T-cell (primary cell): Measurements from ENCODE around the gene CDH4. TPM values are rescaled to one million over a fixed set of nuclear protein-coding genes. Genes with fewer than 3 reads are reported as not detected.
"Not testable (repeated sequence)": the region's sequence is repeated elsewhere in the genome, so short reads cannot be mapped to it uniquely, and the experiment has no call there.

Experiments
- ATAC-seq, 4 experiments: fragments of 200-7000 bp in 3 of 4; fragments of 150-1000 bp in 1 of 4; cut with Tn5 transposase; replicated peaks in 1 of 4; 1 replicate in 3 of 4; 2 replicates in 1 of 4; pipeline ENCODE4 v1.10.0; 2021; ENCODE audit warnings: moderate library complexity in 3 of 4, mild to moderate bottlenecking in 2 of 4, moderate number of reproducible peaks in 1 of 4
- CTCF ChIA-PET, 2 donors: fragments of 300-600 bp; sonication (Branson Sonifier 250); formaldehyde crosslinking; loops; one replicate each; lab custom pipeline; 2022; ENCODE audit warnings: antibody characterized with exemption in 2 of 2; lab: Charles Lee
- POLR2A ChIA-PET, 2 donors: fragments of 300-600 bp; sonication (Branson Sonifier 250); formaldehyde crosslinking; loops; one replicate each; lab custom pipeline; 2022; ENCODE audit warnings: antibody characterized with exemption in 2 of 2; lab: Charles Lee
- DNase-seq, 35 experiments: peaks; one replicate each; pipeline versions ENCODE4 v3.0.0 to v3.0.0-alpha.2; 2013 to 2023
- H3K27ac ChIP-seq: one replicate; pipeline ENCODE4 v1.5.1; 2013; ENCODE audit warnings: low read length
- H3K27me3 ChIP-seq, 2 experiments: replicated peaks in 1 of 2; 1 replicate in 1 of 2; 2 replicates in 1 of 2; pipeline versions ENCODE4 v1.6.1 to v1.7.0; 2013; ENCODE audit warnings: low read length in 1 of 2, mixed read lengths in 1 of 2; ENCODE audit not compliant: control insufficient read depth in 2 of 2, insufficient read depth in 2 of 2; ENCODE audit errors: extremely low read depth in 1 of 2
- H3K36me3 ChIP-seq, 2 donors: 1 replicate in 1 of 2; 2 replicates in 1 of 2; pipeline versions ENCODE4 v1.6.1 to v1.7.0; 2013; ENCODE audit warnings: low read length in 1 of 2; ENCODE audit not compliant: control insufficient read depth in 2 of 2, insufficient read depth in 1 of 2; ENCODE audit errors: extremely low read depth in 1 of 2
- H3K4me1 ChIP-seq, 2 experiments: 1 replicate in 1 of 2; 2 replicates in 1 of 2; pipeline versions ENCODE4 v1.6.1 to v1.7.0; 2013; ENCODE audit warnings: low read length in 2 of 2, mixed read lengths in 1 of 2; ENCODE audit not compliant: insufficient read depth in 2 of 2, control insufficient read depth in 1 of 2; ENCODE audit errors: extremely low read depth in 1 of 2
- H3K4me3 ChIP-seq, 2 donors: 1 replicate in 1 of 2; 2 replicates in 1 of 2; pipeline versions ENCODE4 v1.5.1 to v1.7.0; 2013; ENCODE audit warnings: mild to moderate bottlenecking in 2 of 2, low read length in 1 of 2, moderate library complexity in 1 of 2; ENCODE audit not compliant: control insufficient read depth in 1 of 2; ENCODE audit errors: extremely low read depth in 1 of 2
- H3K9me3 ChIP-seq: 2 replicates; pipeline ENCODE4 v1.7.0; 2013
- H3K27ac Mint-ChIP-seq, 2 donors: one replicate each; pipeline ENCODE4 v1.8.0; 2020 to 2021; ENCODE audit warnings: mild to moderate bottlenecking in 2 of 2, mixed read lengths in 2 of 2
- H3K27me3 Mint-ChIP-seq, 2 donors: one replicate each; pipeline ENCODE4 v1.8.0; 2021 to 2022; ENCODE audit warnings: mixed read lengths in 2 of 2
- H3K36me3 Mint-ChIP-seq: one replicate; pipeline ENCODE4 v1.8.0; 2021; ENCODE audit warnings: mixed read lengths
- H3K4me1 Mint-ChIP-seq, 3 donors: one replicate each; pipeline ENCODE4 v1.8.0; 2020 to 2022; ENCODE audit warnings: mixed read lengths in 3 of 3, mild to moderate bottlenecking in 1 of 3
- H3K4me3 Mint-ChIP-seq, 3 donors: one replicate each; pipeline ENCODE4 v1.8.0; 2020 to 2022; ENCODE audit warnings: mild to moderate bottlenecking in 3 of 3, mixed read lengths in 3 of 3, moderate library complexity in 3 of 3
- H3K9me3 Mint-ChIP-seq, 3 donors: one replicate each; pipeline ENCODE4 v1.8.0; 2020 to 2022; ENCODE audit warnings: mixed read lengths in 3 of 3
- WGBS: methylation state at CpG from one replicate; pipeline ENCODE4 v1.1.5; 2013; ENCODE audit warnings: missing lambda C conversion rate; ENCODE audit not compliant: insufficient coverage; 5-methylcytosine and 5-hydroxymethylcytosine counted together
- total RNA-seq, 35 experiments: library from RNA in 6 of 35; stranded (reverse) in 6 of 35; fragments of 120-200 nt in 1 of 35; gene quantifications; one replicate each; pipeline versions ENCODE4 v1.2.1 to v1.2.4 and lab custom pipeline; 2013 to 2026

The CDH4 gene
- total RNA-seq, 5 donors from 2014 or later (not counting 1 experiment from before 2014, with no cell fraction given): 0.06 to 0.64 (median 0.14) TPM

GRCh38 chr20:61979701-61980635 is 727.9 kb downstream of the CDH4 start:
- Mint-ChIP-seq H3K27ac (no peak overlapping the region), H3K36me3 (peaks cover 46% of the 10 kb centered on the region), H3K4me1 (peaks cover 19 to 26% (median 25%) of the 10 kb centered on the region in 3 donors), H3K27me3 (no peaks in the 10 kb centered on the region), H3K4me3 (no peak overlapping the region), H3K9me3 (peaks cover 0 to 3% (median 0%) of the 10 kb centered on the region in 3 donors)
- no peak overlapping the region for H3K4me3 ChIP-seq
- no peaks in the 10 kb centered on the region for H3K27me3 ChIP-seq
- POLR2A ChIA-PET: no interaction called here
- H3K4me1 ChIP-seq: peaks cover 0 to 31% of the 10 kb centered on the region in 2 experiments
- ATAC-seq: no peak
- H3K36me3 ChIP-seq: peaks cover 22 to 27% of the 10 kb centered on the region in 2 donors
- CTCF ChIA-PET: no interaction called here
- H3K27ac ChIP-seq: no peak overlapping the region
- H3K9me3 ChIP-seq: no peaks in the 10 kb centered on the region
- WGBS: 97% methylated on average over 50 of the region's 65 CpGs
- no peak for DNase-seq

- Histone ChIP-seq H3K4me3 (no peak overlapping the region), H3K27ac (no peak overlapping the region), H3K9me3 (no peaks in the 10 kb centered on the region), H3K36me3 (peaks cover 22 to 24% of the 10 kb centered on the region in 2 donors), H3K27me3 (no peaks in the 10 kb centered on the region), H3K4me1 (peaks cover 0 to 39% of the 10 kb centered on the region in 2 experiments)
- ATAC-seq (no peak), DNase-seq (peak in 3 of 35 experiments; percentile 7 to 22 (median 10))
- peak overlapping the region in 1 of 2 donors; percentile 12 for H3K27ac Mint-ChIP-seq
- ChIA-PET POLR2A (no interaction called here), CTCF (no interaction called here)
- H3K4me1 Mint-ChIP-seq: peaks cover 19 to 28% (median 26%) of the 10 kb centered on the region in 3 donors
- H3K27me3 Mint-ChIP-seq: no peaks in the 10 kb centered on the region
- H3K4me3 Mint-ChIP-seq: peak overlapping the region in 1 of 3 donors; percentile 24
- peaks cover 0 to 3% (median 0%) of the 10 kb centered on the region in 3 donors for H3K9me3 Mint-ChIP-seq
- H3K36me3 Mint-ChIP-seq: peaks cover 41% of the 10 kb centered on the region
- WGBS: 100% methylated on average over 16 of the region's 22 CpGs
Measured at GRCh38 chr20:61980647-61981583, 728.9 kb downstream of the CDH4 start.

GRCh38 chr20:61981691-61982090 is 729.6 kb downstream of the CDH4 start:
- H3K9me3 Mint-ChIP-seq, H3K27ac ChIP-seq, POLR2A ChIA-PET, H3K4me3 ChIP-seq, H3K27me3 Mint-ChIP-seq, H3K27me3 ChIP-seq, ATAC-seq, CTCF ChIA-PET, H3K9me3 ChIP-seq, H3K27ac Mint-ChIP-seq: not testable (repeated sequence)
- DNase-seq: peak in 1 of 35 experiments; percentile 6
- Histone ChIP-seq H3K36me3 (peaks cover 15 to 18% of the 10 kb centered on the region in 2 donors), H3K4me1 (peaks cover 0 to 39% of the 10 kb centered on the region in 2 experiments)
- H3K4me1 Mint-ChIP-seq: peaks cover 20 to 30% (median 26%) of the 10 kb centered on the region in 3 donors
- H3K4me3 Mint-ChIP-seq: peak overlapping the region in 1 of 3 donors; percentile 24
- 55% methylated on average over 2 of the region's 11 CpGs for WGBS
- peaks cover 42% of the 10 kb centered on the region for H3K36me3 Mint-ChIP-seq

GRCh38 chr20:61982191-61982950 is 730.3 kb downstream of the CDH4 start:
- H3K27ac ChIP-seq: peak overlapping the region; percentile 44
- H3K9me3 ChIP-seq: no peaks in the 10 kb centered on the region
- Mint-ChIP-seq H3K4me1 (peaks cover 22 to 32% (median 26%) of the 10 kb centered on the region in 3 donors), H3K27me3 (no peaks in the 10 kb centered on the region), H3K27ac (peak overlapping the region; percentile 48 to 65), H3K9me3 (peaks cover 0 to 3% (median 0%) of the 10 kb centered on the region in 3 donors), H3K36me3 (peaks cover 44% of the 10 kb centered on the region), H3K4me3 (peak overlapping the region in 1 of 3 donors; percentile 12)
- H3K36me3 ChIP-seq: peaks cover 15 to 18% of the 10 kb centered on the region in 2 donors
- ChIA-PET POLR2A (no interaction called here), CTCF (no interaction called here)
- WGBS: 26% methylated on average over 5 of the region's 18 CpGs
- peak in 4 of 35 experiments; percentile 8 to 41 (median 11) for DNase-seq
- H3K27me3 ChIP-seq: no peaks in the 10 kb centered on the region
- H3K4me1 ChIP-seq: peaks cover 0 to 39% of the 10 kb centered on the region in 2 experiments
- no peak overlapping the region for H3K4me3 ChIP-seq
- ATAC-seq: peak in 1 of 4 experiments; percentile 36

- POLR2A ChIA-PET: no interaction called here
- no peak overlapping the region for H3K27ac ChIP-seq
- H3K27me3 ChIP-seq: no peaks in the 10 kb centered on the region
- H3K4me3 Mint-ChIP-seq: no peak overlapping the region
- H3K4me1 Mint-ChIP-seq: peaks cover 24 to 32% (median 26%) of the 10 kb centered on the region in 3 donors
- H3K27me3 Mint-ChIP-seq: no peaks in the 10 kb centered on the region
- no peak overlapping the region for H3K27ac Mint-ChIP-seq
- H3K9me3 ChIP-seq: no peaks in the 10 kb centered on the region
- CTCF ChIA-PET: no interaction called here
- DNase-seq: no peak
- H3K4me1 ChIP-seq: peaks cover 0 to 39% of the 10 kb centered on the region in 2 experiments
- WGBS: 95% methylated on average over 8 of the region's 11 CpGs
- no peak overlapping the region for H3K4me3 ChIP-seq
- no peak for ATAC-seq
- peaks cover 46% of the 10 kb centered on the region for H3K36me3 Mint-ChIP-seq
- H3K9me3 Mint-ChIP-seq: peaks cover 0 to 3% (median 0%) of the 10 kb centered on the region in 3 donors
- peaks cover 17 to 21% of the 10 kb centered on the region in 2 donors for H3K36me3 ChIP-seq
Measured at GRCh38 chr20:61982951-61983315, 730.9 kb downstream of the CDH4 start.
